PFSK-1 (cell line): Measurements from ENCODE around the gene TNN.

Experiments
- FOXP2 ChIP-seq: optimal IDR thresholded peaks from 2 replicates; pipeline ENCODE3; 2011; ENCODE audit warnings: borderline replicate concordance, control low read depth, inconsistent platforms; ENCODE audit not compliant: insufficient read depth; ENCODE audit errors: extremely low read length, extremely low read depth
- POLR2AphosphoS5 ChIP-seq: IDR thresholded peaks from 2 replicates; pipeline ENCODE4 v1.6.1; 2012; ENCODE audit warnings: low read depth, mild to moderate bottlenecking, control low read depth, low read length, moderate library complexity
- SIN3A ChIP-seq: IDR thresholded peaks from 2 replicates; pipeline ENCODE4 v1.6.1; 2012; ENCODE audit warnings: mild to moderate bottlenecking, low read length, moderate library complexity, borderline replicate concordance; ENCODE audit not compliant: insufficient read depth
- TAF1 ChIP-seq: IDR thresholded peaks from 2 replicates; pipeline ENCODE4 v1.6.1; 2012; ENCODE audit warnings: low read length, control low read depth, borderline replicate concordance; ENCODE audit not compliant: insufficient read depth
- TF ChIP-seq, protein P1 (sequence below), 2 experiments: IDR thresholded peaks; 2 replicates each; pipeline versions ENCODE4 v1.6.1 to v1.8.0; 2011 to 2012; ENCODE audit warnings: low read depth in 2 of 2, low read length in 2 of 2, control low read depth in 1 of 2, inconsistent platforms in 1 of 2, mild to moderate bottlenecking in 1 of 2, moderate library complexity in 1 of 2; ENCODE audit not compliant: insufficient read depth in 1 of 2

TNN gene

GRCh38 chr1:175114996-175115395, 47.4 kb downstream of the TNN start:
- TF ChIP-seq FOXP2 (no peak), SIN3A (no peak), TAF1 (no peak), POLR2AphosphoS5 (no peak)
- TF ChIP-seq, protein P1, sequence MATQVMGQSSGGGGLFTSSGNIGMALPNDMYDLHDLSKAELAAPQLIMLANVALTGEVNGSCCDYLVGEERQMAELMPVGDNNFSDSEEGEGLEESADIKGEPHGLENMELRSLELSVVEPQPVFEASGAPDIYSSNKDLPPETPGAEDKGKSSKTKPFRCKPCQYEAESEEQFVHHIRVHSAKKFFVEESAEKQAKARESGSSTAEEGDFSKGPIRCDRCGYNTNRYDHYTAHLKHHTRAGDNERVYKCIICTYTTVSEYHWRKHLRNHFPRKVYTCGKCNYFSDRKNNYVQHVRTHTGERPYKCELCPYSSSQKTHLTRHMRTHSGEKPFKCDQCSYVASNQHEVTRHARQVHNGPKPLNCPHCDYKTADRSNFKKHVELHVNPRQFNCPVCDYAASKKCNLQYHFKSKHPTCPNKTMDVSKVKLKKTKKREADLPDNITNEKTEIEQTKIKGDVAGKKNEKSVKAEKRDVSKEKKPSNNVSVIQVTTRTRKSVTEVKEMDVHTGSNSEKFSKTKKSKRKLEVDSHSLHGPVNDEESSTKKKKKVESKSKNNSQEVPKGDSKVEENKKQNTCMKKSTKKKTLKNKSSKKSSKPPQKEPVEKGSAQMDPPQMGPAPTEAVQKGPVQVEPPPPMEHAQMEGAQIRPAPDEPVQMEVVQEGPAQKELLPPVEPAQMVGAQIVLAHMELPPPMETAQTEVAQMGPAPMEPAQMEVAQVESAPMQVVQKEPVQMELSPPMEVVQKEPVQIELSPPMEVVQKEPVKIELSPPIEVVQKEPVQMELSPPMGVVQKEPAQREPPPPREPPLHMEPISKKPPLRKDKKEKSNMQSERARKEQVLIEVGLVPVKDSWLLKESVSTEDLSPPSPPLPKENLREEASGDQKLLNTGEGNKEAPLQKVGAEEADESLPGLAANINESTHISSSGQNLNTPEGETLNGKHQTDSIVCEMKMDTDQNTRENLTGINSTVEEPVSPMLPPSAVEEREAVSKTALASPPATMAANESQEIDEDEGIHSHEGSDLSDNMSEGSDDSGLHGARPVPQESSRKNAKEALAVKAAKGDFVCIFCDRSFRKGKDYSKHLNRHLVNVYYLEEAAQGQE (IDR thresholded peaks at IDR 0.05; ENCODE audit: insufficient read depth in 1 of 2, low read depth in 2 of 2, low read length in 2 of 2): no peak

DNA sequence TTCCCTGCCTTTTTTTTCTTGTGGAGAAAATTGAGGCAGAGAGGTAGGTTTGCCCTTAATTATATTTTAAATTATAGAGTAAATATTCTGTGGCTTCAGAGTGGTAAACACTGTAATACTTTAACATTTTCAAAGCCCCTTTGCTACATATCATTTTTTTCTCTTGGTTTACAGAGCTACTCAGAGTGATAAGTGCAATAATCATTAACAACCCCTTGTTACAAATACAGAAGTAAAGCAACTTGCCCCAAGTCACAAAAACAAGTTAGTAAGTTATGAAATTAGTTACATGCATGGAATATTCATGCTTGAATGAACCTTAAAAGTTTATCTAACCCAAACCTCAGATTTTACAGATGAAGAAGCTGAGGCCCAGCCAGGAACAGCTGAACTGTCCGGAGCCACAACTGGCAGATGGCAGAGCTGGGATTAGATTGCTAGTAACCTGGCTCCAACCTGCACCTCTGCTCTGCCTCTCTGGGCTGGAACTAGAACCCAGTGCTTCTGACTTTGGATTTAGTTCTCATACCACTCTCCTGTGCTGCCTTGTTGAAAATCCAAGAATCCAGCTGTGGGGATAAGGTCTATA, 48.7 kb downstream of the TNN start:
- no peak for TF ChIP-seq SIN3A
- no peak for TF ChIP-seq TAF1
- no peak for TF ChIP-seq POLR2AphosphoS5
- TF ChIP-seq, protein P1 (IDR thresholded peaks at IDR 0.05; ENCODE audit: insufficient read depth in 1 of 2, low read depth in 2 of 2, low read length in 2 of 2): no peak
- TF ChIP-seq FOXP2: no peak

- no peak for TF ChIP-seq POLR2AphosphoS5
- TF ChIP-seq, protein P1 (IDR thresholded peaks at IDR 0.05; ENCODE audit: insufficient read depth in 1 of 2, low read depth in 2 of 2, low read length in 2 of 2): no peak
- no peak for TF ChIP-seq FOXP2
- no peak for TF ChIP-seq SIN3A
- TF ChIP-seq TAF1: no peak
These were observed 49.3 kb downstream of the TNN start for GRCh38 chr1:175116903-175117302.

DNA sequence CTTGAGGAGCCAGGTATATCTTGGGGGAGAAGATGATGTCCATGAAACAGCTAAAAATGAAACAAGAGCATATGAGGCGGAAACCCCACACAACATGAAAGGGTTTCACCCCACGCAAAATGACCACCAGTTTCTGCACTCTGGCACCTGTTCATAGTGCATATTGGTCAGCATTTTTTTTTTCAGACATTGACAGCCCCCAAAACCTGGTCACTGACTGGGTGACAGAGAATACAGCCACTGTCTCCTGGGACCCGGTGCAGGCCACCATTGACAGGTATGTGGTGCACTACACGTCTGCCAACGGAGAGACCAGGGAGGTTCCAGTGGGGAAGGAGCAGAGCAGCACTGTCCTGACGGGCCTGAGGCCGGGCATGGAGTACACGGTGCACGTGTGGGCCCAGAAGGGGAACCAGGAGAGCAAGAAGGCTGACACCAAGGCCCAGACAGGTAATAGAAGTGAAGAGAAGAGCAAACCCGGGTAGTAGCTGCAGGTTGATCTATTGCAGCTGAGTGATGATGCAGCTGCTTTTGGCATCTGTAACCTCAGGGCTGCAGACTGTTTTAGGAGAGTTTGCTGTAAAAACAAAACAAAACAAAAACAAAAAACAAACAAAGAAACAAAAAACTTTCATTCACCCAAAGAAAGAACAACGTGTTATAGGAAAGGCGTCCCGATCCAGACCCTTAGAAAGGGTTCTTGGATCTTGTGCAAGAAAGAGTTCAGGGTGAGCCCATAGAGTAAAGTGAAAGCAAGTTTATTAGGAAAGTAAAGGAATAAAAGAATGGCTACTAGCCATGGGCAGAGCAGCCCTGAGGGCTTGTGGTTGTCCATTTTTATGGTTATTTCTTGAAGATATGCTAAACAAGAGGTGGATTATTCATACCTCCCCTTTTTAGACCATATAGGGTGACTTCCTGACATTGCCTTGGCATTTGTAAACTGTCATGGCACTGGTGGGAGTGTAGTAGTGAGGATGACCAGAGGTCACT, 51.0 kb downstream of the TNN start:
- TF ChIP-seq POLR2AphosphoS5 (no peak), SIN3A (no peak), TAF1 (no peak), FOXP2 (no peak)
- TF ChIP-seq, protein P1 (IDR thresholded peaks at IDR 0.05; ENCODE audit: insufficient read depth in 1 of 2, low read depth in 2 of 2, low read length in 2 of 2): no peak
